Gastrocnemius medialis (tissue), 4 donors: ENCODE results near the gene TRPC5OS.

Source experiments
- POLR2A ChIP-seq, 2 donors: fragments of 450-650 bp; IDR thresholded peaks; one replicate each; pipeline ENCODE4 v1.6.1; 2017; ENCODE audit warnings: antibody characterized with exemption in 2 of 2, mild to moderate bottlenecking in 2 of 2, moderate library complexity in 2 of 2
- TF ChIP-seq, protein P1 (sequence below), 5 experiments: fragments of 450-650 bp in 3 of 5; fragments of 200-600 bp in 2 of 5; sonication (generic) in 2 of 5; IDR thresholded peaks in 4 of 5; conservative IDR thresholded peaks in 1 of 5; 1 replicate in 4 of 5; 2 replicates in 1 of 5; pipeline ENCODE4 v1.5.1; 2016 to 2019; ENCODE audit warnings: antibody characterized with exemption in 5 of 5, mild to moderate bottlenecking in 3 of 5, moderate library complexity in 3 of 5

DNA sequence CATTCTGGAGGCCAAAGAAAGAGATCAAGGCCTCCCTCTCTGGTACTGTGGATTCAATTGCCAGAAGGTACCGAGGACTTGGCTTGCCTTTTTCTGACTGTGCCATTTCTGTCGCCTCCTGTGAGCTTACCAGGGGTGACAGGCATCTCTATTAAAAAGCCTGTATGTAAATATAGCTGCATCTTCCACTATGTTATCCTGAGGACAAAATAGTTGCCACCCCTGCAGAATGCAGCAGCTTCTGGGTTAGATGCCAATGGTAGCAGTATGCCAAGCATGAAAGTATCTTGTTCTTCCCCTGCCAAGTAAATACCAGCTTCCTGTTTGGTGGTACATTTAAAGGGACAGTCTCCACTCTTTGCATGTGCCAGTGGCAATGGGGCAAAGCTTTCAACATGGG is 10.7 kb downstream of the TRPC5OS start:
- TF ChIP-seq, protein P1, sequence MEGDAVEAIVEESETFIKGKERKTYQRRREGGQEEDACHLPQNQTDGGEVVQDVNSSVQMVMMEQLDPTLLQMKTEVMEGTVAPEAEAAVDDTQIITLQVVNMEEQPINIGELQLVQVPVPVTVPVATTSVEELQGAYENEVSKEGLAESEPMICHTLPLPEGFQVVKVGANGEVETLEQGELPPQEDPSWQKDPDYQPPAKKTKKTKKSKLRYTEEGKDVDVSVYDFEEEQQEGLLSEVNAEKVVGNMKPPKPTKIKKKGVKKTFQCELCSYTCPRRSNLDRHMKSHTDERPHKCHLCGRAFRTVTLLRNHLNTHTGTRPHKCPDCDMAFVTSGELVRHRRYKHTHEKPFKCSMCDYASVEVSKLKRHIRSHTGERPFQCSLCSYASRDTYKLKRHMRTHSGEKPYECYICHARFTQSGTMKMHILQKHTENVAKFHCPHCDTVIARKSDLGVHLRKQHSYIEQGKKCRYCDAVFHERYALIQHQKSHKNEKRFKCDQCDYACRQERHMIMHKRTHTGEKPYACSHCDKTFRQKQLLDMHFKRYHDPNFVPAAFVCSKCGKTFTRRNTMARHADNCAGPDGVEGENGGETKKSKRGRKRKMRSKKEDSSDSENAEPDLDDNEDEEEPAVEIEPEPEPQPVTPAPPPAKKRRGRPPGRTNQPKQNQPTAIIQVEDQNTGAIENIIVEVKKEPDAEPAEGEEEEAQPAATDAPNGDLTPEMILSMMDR (IDR thresholded peaks at IDR 0.05 in 4 of 5, conservative IDR thresholded peaks at IDR 0.05 in 1 of 5): no peak
- no peak for TF ChIP-seq POLR2A (IDR thresholded peaks at IDR 0.05)
